H9 (cell line): ENCODE data around the gene DERL2. TPM values are rescaled to one million over a fixed set of nuclear protein-coding genes. Genes with fewer than 3 reads are reported as not detected.

Experiments
- DNase-seq: peaks from one replicate; pipeline ENCODE4 v3.0.0-alpha.2; 2017
- H2AFZ ChIP-seq: one replicate; pipeline ENCODE4 v1.6.1; 2013; ENCODE audit warnings: mild to moderate bottlenecking, low read length, control low read depth, moderate library complexity
- H2AK5ac ChIP-seq: 2 replicates; pipeline ENCODE4 v1.6.1; 2013; ENCODE audit warnings: low read length, control low read depth, mixed read lengths; ENCODE audit not compliant: insufficient read length
- H2BK120ac ChIP-seq: one replicate; pipeline ENCODE4 v1.6.1; 2013; ENCODE audit warnings: low read depth, mild to moderate bottlenecking, low read length, control low read depth, inconsistent platforms; ENCODE audit not compliant: poor library complexity, severe bottlenecking
- H2BK12ac ChIP-seq: 2 replicates; pipeline ENCODE4 v1.6.1; 2013; ENCODE audit warnings: low read length, control low read depth, mixed read lengths, low read depth; ENCODE audit not compliant: insufficient read length
- H2BK15ac ChIP-seq: 2 replicates; pipeline ENCODE4 v1.6.1; 2013; ENCODE audit warnings: low read depth, low read length, control low read depth
- H2BK20ac ChIP-seq: one replicate; pipeline ENCODE4 v1.6.1; 2013; ENCODE audit warnings: low read depth, mild to moderate bottlenecking, low read length, control low read depth, inconsistent platforms; ENCODE audit not compliant: poor library complexity, severe bottlenecking
- H2BK5ac ChIP-seq: 2 replicates; pipeline ENCODE4 v1.6.1; 2013; ENCODE audit warnings: low read length, control low read depth, mixed read lengths; ENCODE audit not compliant: insufficient read length
- H3K14ac ChIP-seq: 2 replicates; pipeline ENCODE4 v1.6.1; 2013; ENCODE audit warnings: low read length, control low read depth; ENCODE audit not compliant: insufficient read depth
- H3K18ac ChIP-seq: 2 replicates; pipeline ENCODE4 v1.6.1; 2013; ENCODE audit warnings: low read depth, mild to moderate bottlenecking, mixed read lengths, low read length, control low read depth; ENCODE audit not compliant: insufficient read length
- H3K23ac ChIP-seq: 2 replicates; pipeline ENCODE4 v1.6.1; 2013; ENCODE audit warnings: low read length, control low read depth, mixed read lengths, low read depth; ENCODE audit not compliant: insufficient read length
- H3K23me2 ChIP-seq: 2 replicates; pipeline ENCODE4 v1.6.1; 2013; ENCODE audit warnings: low read depth, mild to moderate bottlenecking, mixed read lengths, low read length, control low read depth; ENCODE audit not compliant: insufficient read length, poor library complexity, severe bottlenecking
- H3K27ac ChIP-seq: 2 replicates; pipeline ENCODE4 v1.5.1; 2013; ENCODE audit warnings: low read length, control low read depth, mixed read lengths, low read depth; ENCODE audit not compliant: insufficient read length
- H3K27me3 ChIP-seq: 2 replicates; pipeline ENCODE4 v1.6.1; 2013; ENCODE audit warnings: low read length, control low read depth, inconsistent platforms; ENCODE audit not compliant: insufficient read depth
- H3K4ac ChIP-seq: 2 replicates; pipeline ENCODE4 v1.6.1; 2013; ENCODE audit warnings: low read depth, mild to moderate bottlenecking, control low read depth, inconsistent platforms, low read length, moderate library complexity
- H3K4me1 ChIP-seq: 2 replicates; pipeline ENCODE4 v1.6.1; 2013; ENCODE audit warnings: low read length, control low read depth, inconsistent platforms; ENCODE audit not compliant: insufficient read depth
- H3K4me2 ChIP-seq: 2 replicates; pipeline ENCODE4 v1.6.1; 2013; ENCODE audit warnings: low read length, control low read depth, mixed read lengths; ENCODE audit not compliant: insufficient read length, insufficient read depth
- H3K56ac ChIP-seq: 2 replicates; pipeline ENCODE4 v1.6.1; 2013; ENCODE audit warnings: low read depth, mild to moderate bottlenecking, mixed read lengths, low read length, control low read depth; ENCODE audit not compliant: insufficient read length
- H3K79me1 ChIP-seq: 2 replicates; pipeline ENCODE4 v1.6.1; 2013; ENCODE audit warnings: low read depth, mild to moderate bottlenecking, moderate library complexity, low read length, control low read depth, inconsistent platforms; ENCODE audit not compliant: insufficient read depth, poor library complexity, severe bottlenecking
- H3K79me2 ChIP-seq: 2 replicates; pipeline ENCODE4 v1.6.1; 2013; ENCODE audit warnings: low read length, control low read depth, inconsistent platforms; ENCODE audit not compliant: insufficient read depth
- H3K9ac ChIP-seq: 2 replicates; pipeline ENCODE4 v1.6.1; 2013; ENCODE audit warnings: low read length, control low read depth, mixed read lengths; ENCODE audit not compliant: insufficient read length; ENCODE audit errors: extremely low read depth
- H3K9me3 ChIP-seq: one replicate; pipeline ENCODE4 v1.6.1; 2013; ENCODE audit warnings: low read depth, low read length, inconsistent platforms; ENCODE audit not compliant: control insufficient read depth
- H3T11ph ChIP-seq: one replicate; pipeline ENCODE4 v1.6.1; 2013; ENCODE audit warnings: mild to moderate bottlenecking, low read length, control low read depth, inconsistent platforms
- H4K20me1 ChIP-seq: one replicate; pipeline ENCODE4 v1.6.1; 2013; ENCODE audit not compliant: control insufficient read depth, insufficient read length, insufficient read depth
- H4K5ac ChIP-seq: 2 replicates; pipeline ENCODE4 v1.6.1; 2013; ENCODE audit warnings: low read depth, mild to moderate bottlenecking, mixed read lengths, low read length, control low read depth; ENCODE audit not compliant: insufficient read length
- H4K8ac ChIP-seq: replicated peaks from 2 replicates; pipeline ENCODE4 v1.6.1; 2013; ENCODE audit warnings: low read length, control low read depth, mixed read lengths, low read depth; ENCODE audit not compliant: insufficient read length
- H4K91ac ChIP-seq: 2 replicates; pipeline ENCODE4 v1.6.1; 2013; ENCODE audit warnings: low read depth, mild to moderate bottlenecking, moderate library complexity, mixed read lengths, low read length, control low read depth; ENCODE audit not compliant: insufficient read length
- H3K27ac Mint-ChIP-seq, 3 experiments: 2 replicates in 2 of 3; 3 replicates in 1 of 3; pipeline ENCODE4 v1.8.0; 2020 to 2021; ENCODE audit warnings: mixed read lengths in 3 of 3, mild to moderate bottlenecking in 1 of 3, moderate library complexity in 1 of 3
- H3K27me3 Mint-ChIP-seq: 2 replicates; pipeline ENCODE4 v1.8.0; 2021; ENCODE audit warnings: low read depth, mild to moderate bottlenecking, moderate library complexity, mixed read lengths
- H3K36me3 Mint-ChIP-seq, 3 experiments: 2 replicates in 2 of 3; 3 replicates in 1 of 3; pipeline ENCODE4 v1.8.0; 2020 to 2021; ENCODE audit warnings: low read depth in 3 of 3, mixed read lengths in 3 of 3; ENCODE audit not compliant: insufficient read depth in 1 of 3
- H3K4me1 Mint-ChIP-seq, 2 experiments: 2 replicates each; pipeline ENCODE4 v1.8.0; 2020; ENCODE audit warnings: mixed read lengths in 2 of 2
- H3K4me3 Mint-ChIP-seq, 2 experiments: 2 replicates in 1 of 2; 3 replicates in 1 of 2; pipeline ENCODE4 v1.8.0; 2020 to 2021; ENCODE audit warnings: mild to moderate bottlenecking in 2 of 2, mixed read lengths in 2 of 2, moderate library complexity in 1 of 2
- H3K9me3 Mint-ChIP-seq, 2 experiments: 2 replicates in 1 of 2; 3 replicates in 1 of 2; pipeline ENCODE4 v1.8.0; 2020; ENCODE audit warnings: mild to moderate bottlenecking in 2 of 2, mixed read lengths in 2 of 2, moderate library complexity in 1 of 2
- WGBS: extraction: QIAGEN DNeasy Blood & Tissue Kit; methylation state at CpG from one replicate; pipeline ENCODE4 v1.1.7; 2013; ENCODE audit warnings: missing lambda C conversion rate, low lambda C conversion rate, mixed read lengths; ENCODE audit not compliant: insufficient read length; ENCODE audit errors: extremely low coverage; 5-methylcytosine and 5-hydroxymethylcytosine counted together
- total RNA-seq: library from RNA; stranded (reverse); gene quantifications from 2 replicates; pipeline ENCODE4 v1.2.1, GENCODE V29; 2021
- TF ChIP-seq, protein P1 (sequence below): fragments of 200-600 bp; sonication (generic); conservative IDR thresholded peaks from 3 replicates; pipeline ENCODE4 v1.8.0; 2021; ENCODE audit warnings: antibody characterized with exemption, mild to moderate bottlenecking

The DERL2 gene
- total RNA-seq, 1 experiment from 2014 or later = 83.2 TPM

DNA sequence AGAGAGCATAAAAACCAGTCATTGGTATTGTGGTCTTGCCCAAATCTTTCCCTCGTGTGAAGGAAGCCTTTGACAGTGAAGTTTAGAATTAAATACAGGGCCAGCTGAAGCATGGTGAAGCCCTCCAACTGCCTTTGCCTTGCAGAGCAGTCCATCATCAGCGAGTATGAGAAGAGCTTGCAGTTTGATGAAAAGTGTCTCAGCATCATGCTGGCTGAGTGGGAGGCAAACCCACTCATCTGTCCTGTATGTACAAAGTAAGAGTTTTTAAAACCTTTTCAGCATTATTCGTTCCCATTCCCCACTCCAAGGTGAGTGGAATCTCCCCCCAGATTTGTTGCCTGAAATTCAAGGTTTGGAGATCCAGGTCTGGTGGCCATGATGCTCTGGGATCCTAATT, 60.2 kb downstream of the DERL2 start:
- no peak overlapping the region for H4K8ac ChIP-seq
- H2BK15ac ChIP-seq = no peak overlapping the region
- no peaks in the 10 kb centered on the region for H3K27me3 ChIP-seq
- H3K36me3 Mint-ChIP-seq = peaks cover 57 to 94% (median 78%) of the 10 kb centered on the region in 3 experiments; a peak in 6 of 7 replicates
- no peaks in the 10 kb centered on the region for H4K20me1 ChIP-seq
- no peak overlapping the region for H3K23ac ChIP-seq
- no peaks in the 10 kb centered on the region for H3K4me1 ChIP-seq
- H3K79me2 ChIP-seq = peaks cover 3% of the 10 kb centered on the region; the same call in 1 of the 2 replicates
- H2BK20ac ChIP-seq = no peak overlapping the region
- peaks cover 5 to 10% of the 10 kb centered on the region in 2 experiments for H3K4me1 Mint-ChIP-seq
- H3K4ac ChIP-seq = no peak overlapping the region
- no peak overlapping the region for H2BK120ac ChIP-seq
- H3K9me3 ChIP-seq = no peaks in the 10 kb centered on the region
- H3K9ac ChIP-seq = no peak overlapping the region
- H3K4me2 ChIP-seq = no peak overlapping the region
- no peaks in the 10 kb centered on the region for H3K23me2 ChIP-seq
- no peak overlapping the region for H2AFZ ChIP-seq
- no peak overlapping the region for H2BK5ac ChIP-seq
- no CpG with 5 or more reads among the region's 3 CpGs for WGBS
- no peak overlapping the region for H3K18ac ChIP-seq
- TF ChIP-seq, protein P1, sequence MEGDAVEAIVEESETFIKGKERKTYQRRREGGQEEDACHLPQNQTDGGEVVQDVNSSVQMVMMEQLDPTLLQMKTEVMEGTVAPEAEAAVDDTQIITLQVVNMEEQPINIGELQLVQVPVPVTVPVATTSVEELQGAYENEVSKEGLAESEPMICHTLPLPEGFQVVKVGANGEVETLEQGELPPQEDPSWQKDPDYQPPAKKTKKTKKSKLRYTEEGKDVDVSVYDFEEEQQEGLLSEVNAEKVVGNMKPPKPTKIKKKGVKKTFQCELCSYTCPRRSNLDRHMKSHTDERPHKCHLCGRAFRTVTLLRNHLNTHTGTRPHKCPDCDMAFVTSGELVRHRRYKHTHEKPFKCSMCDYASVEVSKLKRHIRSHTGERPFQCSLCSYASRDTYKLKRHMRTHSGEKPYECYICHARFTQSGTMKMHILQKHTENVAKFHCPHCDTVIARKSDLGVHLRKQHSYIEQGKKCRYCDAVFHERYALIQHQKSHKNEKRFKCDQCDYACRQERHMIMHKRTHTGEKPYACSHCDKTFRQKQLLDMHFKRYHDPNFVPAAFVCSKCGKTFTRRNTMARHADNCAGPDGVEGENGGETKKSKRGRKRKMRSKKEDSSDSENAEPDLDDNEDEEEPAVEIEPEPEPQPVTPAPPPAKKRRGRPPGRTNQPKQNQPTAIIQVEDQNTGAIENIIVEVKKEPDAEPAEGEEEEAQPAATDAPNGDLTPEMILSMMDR = no peak
- H3K27ac Mint-ChIP-seq = no peak overlapping the region
- H3T11ph ChIP-seq = no peak overlapping the region
- H2BK12ac ChIP-seq = no peak overlapping the region
- H2AK5ac ChIP-seq = no peak overlapping the region
- peaks cover 2% of the 10 kb centered on the region for H3K79me1 ChIP-seq
- no peak for DNase-seq
- H3K27ac ChIP-seq = no peak overlapping the region
- H3K14ac ChIP-seq = no peak overlapping the region
- H3K27me3 Mint-ChIP-seq = no peaks in the 10 kb centered on the region
- H4K91ac ChIP-seq = no peak overlapping the region
- H3K4me3 Mint-ChIP-seq = no peak overlapping the region
- no peaks in the 10 kb centered on the region for H3K9me3 Mint-ChIP-seq
- H4K5ac ChIP-seq = no peak overlapping the region
- H3K56ac ChIP-seq = no peak overlapping the region
